ENCODE results near the gene CWC25. TPM values are rescaled to one million over a fixed set of nuclear protein-coding genes. Genes with fewer than 3 reads are reported as not detected.

Gene CWC25
- polyA plus RNA-seq, 1 donor, result 14.9 TPM

GRCh38 chr17:38783227-38783626 is 41.9 kb downstream of the CWC25 start:
- DNase-seq, result no peak

DNA sequence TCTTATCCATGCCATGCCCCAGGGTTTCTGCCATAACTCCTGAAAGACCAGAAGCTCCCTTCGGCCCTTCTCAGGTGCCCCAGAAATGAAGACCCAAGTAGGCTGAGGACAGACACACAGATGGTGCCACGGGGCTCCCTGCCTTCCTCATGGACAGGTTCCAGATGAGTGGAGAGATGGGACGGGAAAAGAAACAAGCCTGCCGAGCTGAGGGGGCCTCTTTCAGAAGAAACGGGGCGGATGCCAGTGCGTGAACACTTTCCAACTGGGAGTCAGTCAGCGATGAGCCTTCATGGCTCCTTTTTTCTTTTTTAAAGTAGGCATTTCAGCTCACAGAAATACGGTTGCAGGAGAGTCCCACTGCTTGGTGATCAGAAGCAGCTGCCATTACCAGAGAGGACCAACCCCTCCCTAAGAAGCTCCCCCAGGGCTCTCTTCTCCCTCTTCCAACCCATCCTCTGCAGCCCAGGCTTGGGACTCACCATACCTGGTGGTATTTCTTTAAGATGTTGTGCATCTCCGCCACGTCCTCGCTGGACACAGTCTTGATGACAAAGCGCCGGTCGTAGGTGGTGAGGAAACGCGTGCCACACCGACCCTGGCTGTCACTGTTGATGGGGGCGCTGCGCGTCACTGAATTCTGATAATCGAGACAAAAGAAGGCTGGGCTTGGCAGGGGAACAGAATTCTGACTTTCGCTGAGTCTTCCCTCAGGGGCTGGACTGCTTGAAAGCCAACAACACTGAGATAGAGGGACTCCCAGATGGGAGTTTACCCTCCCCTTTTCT is 45.0 kb downstream of the CWC25 start:
- DNase-seq, result no peak

- no peak for DNase-seq
These were observed 47.4 kb downstream of the CWC25 start for GRCh38 chr17:38777641-38778250.

DNA sequence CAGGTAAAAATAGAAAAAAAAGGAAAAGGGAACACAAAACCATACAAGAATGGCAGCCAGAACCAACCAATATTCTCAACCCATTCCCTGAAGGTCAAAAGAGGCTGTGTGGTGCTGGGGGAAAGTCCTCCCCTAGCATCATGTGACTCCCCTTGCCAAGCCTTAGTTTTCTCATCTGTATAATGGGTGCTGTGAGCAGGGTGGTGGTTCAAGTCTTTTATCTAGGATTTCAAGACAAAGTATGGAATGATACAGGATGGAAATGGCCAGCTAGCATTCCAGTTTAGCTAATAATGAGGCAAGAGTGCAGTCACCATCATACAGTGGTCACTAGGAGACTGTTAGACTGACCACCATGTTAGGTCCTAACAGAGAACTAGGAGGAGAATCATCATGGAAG is 51.9 kb downstream of the CWC25 start:
- DNase-seq, result no peak

DNA sequence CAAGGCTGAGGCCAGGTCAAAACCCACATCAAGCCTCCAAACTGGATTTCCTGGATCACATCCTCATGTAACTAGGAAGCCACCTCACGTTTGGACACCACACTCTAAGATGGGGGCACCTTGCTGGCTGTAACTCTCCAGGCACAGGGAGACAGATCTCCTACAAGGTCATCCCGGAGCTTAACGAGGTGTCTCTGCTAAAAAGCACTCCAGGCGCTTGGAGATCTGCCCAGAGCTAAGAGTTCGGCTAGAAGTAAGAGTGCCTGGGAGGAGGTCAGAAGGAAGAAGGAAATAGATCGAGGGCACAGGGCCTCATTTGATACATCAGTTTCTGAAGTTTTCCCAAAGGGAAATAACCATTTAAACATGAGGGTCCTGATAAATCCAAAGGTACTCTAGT is 56.7 kb downstream of the CWC25 start:
- DNase-seq, result no peak

GRCh38 chr17:38766341-38766740 is 58.8 kb downstream of the CWC25 start:
- no peak for DNase-seq

- DNase-seq, result no peak
These were observed 62.9 kb downstream of the CWC25 start for GRCh38 chr17:38762231-38762630.

GRCh38 chr17:38761612-38762011 is 63.5 kb downstream of the CWC25 start:
- no peak for DNase-seq

DNA sequence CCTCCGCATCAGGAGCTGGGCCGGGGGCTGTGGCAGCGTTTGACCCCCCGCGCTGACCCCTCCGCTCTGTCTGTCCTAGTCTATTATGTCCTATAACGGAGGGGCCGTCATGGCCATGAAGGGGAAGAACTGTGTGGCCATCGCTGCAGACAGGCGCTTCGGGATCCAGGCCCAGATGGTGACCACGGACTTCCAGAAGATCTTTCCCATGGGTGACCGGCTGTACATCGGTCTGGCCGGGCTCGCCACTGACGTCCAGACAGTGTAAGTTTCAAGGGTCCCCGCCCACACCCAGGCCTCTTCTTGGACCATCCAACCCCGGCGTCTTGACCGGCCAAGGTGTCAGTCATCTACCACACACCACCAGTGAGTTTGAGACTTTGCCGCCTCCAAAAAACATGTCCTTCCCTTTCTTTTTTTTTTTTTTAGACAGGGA is 72.0 kb downstream of the CWC25 start:
- DNase-seq, result no peak

DNA sequence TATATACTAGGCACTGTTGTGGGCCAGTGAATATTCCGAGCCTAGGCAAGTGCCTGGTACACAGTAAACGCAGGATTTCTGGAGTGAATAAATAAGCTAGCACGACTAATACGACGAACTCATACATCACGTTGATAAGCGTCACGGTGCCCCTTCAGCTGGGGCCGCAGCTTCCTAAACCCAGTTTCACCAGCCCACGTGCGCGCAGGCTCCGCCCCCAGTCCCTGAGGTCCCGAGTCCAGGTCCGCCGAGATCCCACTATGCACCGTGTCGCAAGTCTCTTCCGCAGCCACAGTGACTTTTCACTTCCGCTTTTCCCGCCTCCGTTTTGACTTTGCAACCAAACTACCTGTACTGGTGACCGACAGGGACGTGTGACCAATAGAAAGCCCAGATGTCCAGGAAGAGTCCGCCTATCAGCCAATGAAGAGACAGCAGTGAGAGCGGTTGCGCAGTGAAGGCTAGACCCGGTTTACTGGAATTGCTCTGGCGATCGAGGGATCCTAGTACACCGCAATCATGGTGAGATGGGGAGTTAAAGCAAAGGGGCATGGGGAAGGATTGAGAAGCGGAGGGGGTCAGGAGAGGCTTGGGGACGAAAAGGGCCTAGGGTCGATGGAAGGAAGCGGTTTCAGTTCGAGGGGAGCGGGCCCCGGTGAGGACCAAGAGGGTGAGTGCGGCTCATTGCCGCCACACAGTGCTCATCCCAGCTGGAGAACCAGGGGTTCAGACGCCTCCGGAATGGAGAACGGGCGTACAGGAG is 72.6 kb downstream of the CWC25 start, which contains the start of gene PSMB3:
PSMB3 (plus strand) TSS at position 434 of the 763 bp plus-strand sequence; CDS start at position 520, 86 bp downstream.
- DNase-seq, result peak; percentile 98

GRCh38 chr17:38751808-38752307 is 73.3 kb downstream of the CWC25 start:
- DNase-seq, result peak; percentile 91

DNA sequence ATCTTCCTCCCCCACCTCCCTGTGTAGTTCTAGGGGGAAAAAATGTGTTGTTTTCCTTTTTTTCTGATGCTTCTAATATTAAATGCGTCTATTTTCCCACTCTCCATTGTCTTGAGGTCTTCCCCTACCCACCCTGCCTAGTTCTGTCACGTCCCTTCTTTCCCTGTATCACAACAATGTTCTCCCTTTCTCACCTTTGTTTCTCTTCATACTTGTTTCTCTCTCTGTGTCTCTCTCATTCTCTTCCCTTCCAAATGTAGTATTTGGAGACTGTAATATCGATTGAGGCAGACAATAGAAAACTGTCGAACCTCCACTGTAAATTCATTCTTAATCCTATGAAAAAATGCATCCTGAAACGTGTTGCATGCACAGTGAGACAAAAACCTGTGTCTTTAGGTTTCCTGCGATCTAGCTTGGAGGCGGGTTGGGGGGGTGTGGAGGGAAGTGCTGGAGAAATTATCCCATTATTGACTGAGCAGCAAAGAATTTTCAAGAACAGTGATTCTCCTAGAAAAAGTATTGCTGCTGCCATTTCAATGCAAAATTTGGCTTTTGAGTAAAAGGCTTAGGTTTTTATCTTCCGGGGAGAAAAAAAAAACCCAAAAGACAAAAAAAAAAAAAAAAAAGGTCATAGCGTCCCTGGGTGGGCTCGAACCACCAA is 73.8 kb downstream of the CWC25 start:
- no peak for DNase-seq

Other genes with a start within 250 kb of the CWC25 start
- gene SRCIN1, start 219.4 kb downstream of the CWC25 start, polyA plus RNA-seq (ENCODE audit: insufficient read length), result 1.2 TPM
- 0.48 TPM for gene EPOP, start 150.4 kb downstream of the CWC25 start, polyA plus RNA-seq (ENCODE audit: insufficient read length)
- gene MLLT6, start 120.0 kb downstream of the CWC25 start, polyA plus RNA-seq (ENCODE audit: insufficient read length), result 81.8 TPM
- 16.8 TPM for gene CISD3, start 95.0 kb downstream of the CWC25 start, polyA plus RNA-seq (ENCODE audit: insufficient read length)
- 32.7 TPM for gene PCGF2, start 77.0 kb downstream of the CWC25 start, polyA plus RNA-seq (ENCODE audit: insufficient read length)
- gene PSMB3, start 72.6 kb downstream of the CWC25 start, polyA plus RNA-seq (ENCODE audit: insufficient read length), result 67.5 TPM
- gene PIP4K2B, start 25.8 kb downstream of the CWC25 start, polyA plus RNA-seq (ENCODE audit: insufficient read length), result 72.5 TPM
- gene RPL23, start 28.4 kb upstream of the CWC25 start, polyA plus RNA-seq (ENCODE audit: insufficient read length), result 2,574 TPM
- gene LASP1, start 44.7 kb upstream of the CWC25 start, polyA plus RNA-seq (ENCODE audit: insufficient read length), result 74.6 TPM
- gene FBXO47, start 142.1 kb upstream of the CWC25 start, polyA plus RNA-seq (ENCODE audit: insufficient read length), result not detected